CD8-positive, alpha-beta memory T cell (primary cell): ENCODE measurements around the gene GPR137. TPM values are rescaled to one million over a fixed set of nuclear protein-coding genes. Genes with fewer than 3 reads are reported as not detected.
A peak's percentile ranks its signal among the peaks of the same experiment; 100 is the strongest.

Source experiments
- CTCF ChIA-PET: fragments of 350-600 bp; sonication (Branson Sonifier 250); formaldehyde crosslinking; loops from one replicate; lab custom pipeline; 2021; ENCODE audit warnings: antibody characterized with exemption; lab: Charles Lee
- POLR2A ChIA-PET: fragments of 350-600 bp; sonication (Branson Sonifier 250); formaldehyde crosslinking; loops from one replicate; lab custom pipeline; 2021; ENCODE audit warnings: antibody characterized with exemption; lab: Charles Lee
- DNase-seq, 5 donors: peaks; one replicate each; pipeline versions ENCODE4 v3.0.0 to v3.0.0-alpha.2; 2020 to 2022; ENCODE audit warnings: mixed read lengths in 1 of 5
- H3K27ac ChIP-seq: one replicate; pipeline ENCODE4 v1.7.0; 2013; ENCODE audit warnings: low read depth, mild to moderate bottlenecking, low read length, moderate library complexity
- H3K27me3 ChIP-seq: 2 replicates; pipeline ENCODE4 v1.7.0; 2013; ENCODE audit warnings: low read length, mild to moderate bottlenecking; ENCODE audit not compliant: insufficient read depth, poor library complexity, severe bottlenecking
- H3K36me3 ChIP-seq: 2 replicates; pipeline ENCODE4 v1.7.0; 2013; ENCODE audit warnings: mild to moderate bottlenecking, low read length, moderate library complexity; ENCODE audit not compliant: insufficient read depth
- H3K4me1 ChIP-seq: 2 replicates; pipeline ENCODE4 v1.7.0; 2013; ENCODE audit warnings: mild to moderate bottlenecking, low read length, moderate library complexity; ENCODE audit not compliant: insufficient read depth
- H3K4me3 ChIP-seq: 2 replicates; pipeline ENCODE4 v1.7.0; 2013; ENCODE audit warnings: mild to moderate bottlenecking, low read length
- H3K9me3 ChIP-seq: 2 replicates; pipeline ENCODE4 v1.7.0; 2013; ENCODE audit warnings: mild to moderate bottlenecking, low read length
- H3K27ac Mint-ChIP-seq, 8 donors: one replicate each; pipeline ENCODE4 v1.8.0; 2020 to 2021; ENCODE audit warnings: mixed read lengths in 8 of 8, mild to moderate bottlenecking in 6 of 8, inconsistent platforms in 3 of 8, moderate library complexity in 3 of 8
- H3K27me3 Mint-ChIP-seq, 2 donors: one replicate each; pipeline ENCODE4 v1.8.0; 2020 to 2021; ENCODE audit warnings: mixed read lengths in 2 of 2, mild to moderate bottlenecking in 1 of 2, moderate library complexity in 1 of 2
- H3K36me3 Mint-ChIP-seq, 3 donors: one replicate each; pipeline ENCODE4 v1.8.0; 2020 to 2021; ENCODE audit warnings: mixed read lengths in 3 of 3, inconsistent platforms in 1 of 3, mild to moderate bottlenecking in 1 of 3
- H3K4me1 Mint-ChIP-seq, 3 donors: one replicate each; pipeline ENCODE4 v1.8.0; 2020 to 2021; ENCODE audit warnings: mixed read lengths in 3 of 3, inconsistent platforms in 1 of 3, mild to moderate bottlenecking in 1 of 3
- H3K4me3 Mint-ChIP-seq, 7 donors: one replicate each; pipeline ENCODE4 v1.8.0; 2020 to 2021; ENCODE audit warnings: mixed read lengths in 7 of 7, mild to moderate bottlenecking in 6 of 7, moderate library complexity in 4 of 7, inconsistent platforms in 2 of 7
- H3K9me3 Mint-ChIP-seq, 5 donors: one replicate each; pipeline ENCODE4 v1.8.0; 2020 to 2022; ENCODE audit warnings: mixed read lengths in 5 of 5, mild to moderate bottlenecking in 3 of 5, moderate library complexity in 2 of 5, inconsistent platforms in 1 of 5
- polyA plus RNA-seq: library from polyadenylated mRNA; unstranded; fragments of 300-500 nt; fragmentation: Illumina TruSeq; gene quantifications from one replicate; pipeline ENCODE4 v1.2.3, GENCODE V29; 2021
- total RNA-seq, 2 experiments: library from RNA; stranded (reverse); gene quantifications; one replicate each; pipeline ENCODE4 v1.2.3, GENCODE V29; 2021

GPR137 gene
- total and polyA plus RNA-seq, 3 experiments from 2014 or later = 9.1 to 65.0 (median 64.2) TPM

- ChIA-PET POLR2A (no interaction called here), CTCF (interaction anchor here (1.0 to 2.2 kb wide), 5 partner anchors 11 to 64 kb away, joined by 3 to 9 read pairs (median 5); partner anchors contain the start of genes FERMT3, PRDX5 and TRMT112)
- Histone ChIP-seq H3K4me3 (no peak overlapping the region), H3K36me3 (no peaks in the 10 kb centered on the region), H3K27me3 (no peaks in the 10 kb centered on the region), H3K27ac (no peak overlapping the region), H3K4me1 (peaks cover 26% of the 10 kb centered on the region), H3K9me3 (no peaks in the 10 kb centered on the region)
- Mint-ChIP-seq H3K4me1 (peaks cover 6 to 27% (median 11%) of the 10 kb centered on the region in 3 donors), H3K9me3 (no peaks in the 10 kb centered on the region), H3K4me3 (peak overlapping the region in 5 of 7 donors; percentile 8 to 68 (median 29)), H3K36me3 (peaks cover 0 to 19% (median 0%) of the 10 kb centered on the region in 3 donors), H3K27me3 (no peaks in the 10 kb centered on the region), H3K27ac (peak overlapping the region in 1 of 8 donors; percentile 69)
- no peak for DNase-seq
Observed at GRCh38 chr11:64253481-64253880, 32.2 kb upstream of the GPR137 start.

GRCh38 chr11:64254326-64254725 lies 31.3 kb upstream of the GPR137 start:
- H3K4me3 Mint-ChIP-seq = peak overlapping the region in 1 of 7 donors; percentile 72

GRCh38 chr11:64255135-64256128 lies 30.2 kb upstream of the GPR137 start:
- Histone ChIP-seq H3K4me3 (no peak overlapping the region), H3K9me3 (no peaks in the 10 kb centered on the region), H3K27ac (no peak overlapping the region), H3K27me3 (no peaks in the 10 kb centered on the region), H3K36me3 (no peaks in the 10 kb centered on the region), H3K4me1 (peaks cover 24% of the 10 kb centered on the region)
- H3K36me3 Mint-ChIP-seq = peaks cover 0 to 31% (median 3%) of the 10 kb centered on the region in 3 donors
- no peaks in the 10 kb centered on the region for H3K9me3 Mint-ChIP-seq
- H3K4me3 Mint-ChIP-seq = no peak overlapping the region
- no peaks in the 10 kb centered on the region for H3K27me3 Mint-ChIP-seq
- H3K4me1 Mint-ChIP-seq = peaks cover 8 to 30% (median 13%) of the 10 kb centered on the region in 3 donors
- CTCF ChIA-PET = interaction anchor here (0.7 to 2.7 kb wide), 4 partner anchors 9 to 49 kb away, joined by 3 to 9 read pairs (median 5); no protein-coding TSS in a partner anchor
- H3K27ac Mint-ChIP-seq = peak overlapping the region in 1 of 8 donors; percentile 43
- DNase-seq = no peak
- POLR2A ChIA-PET = no interaction called here

More at GRCh38 chr11:64254326-64254725, 31.3 kb upstream of the GPR137 start:
- H3K9me3 ChIP-seq = no peaks in the 10 kb centered on the region
- H3K4me3 ChIP-seq = no peak overlapping the region
- H3K27ac Mint-ChIP-seq = peak overlapping the region in 1 of 8 donors; percentile 69
- no peak overlapping the region for H3K27ac ChIP-seq
- ChIA-PET POLR2A (interaction anchor here (0.6 kb wide), 1 partner anchor 13 kb away, joined by 6 read pairs; no protein-coding TSS in a partner anchor), CTCF (interaction anchor here (0.7 to 2.2 kb wide), 6 partner anchors 8 to 63 kb away, joined by 3 to 9 read pairs (median 4); partner anchors contain the start of genes FERMT3, PRDX5 and TRMT112)
- peaks cover 26% of the 10 kb centered on the region for H3K4me1 ChIP-seq
- peaks cover 7 to 27% (median 11%) of the 10 kb centered on the region in 3 donors for H3K4me1 Mint-ChIP-seq
- no peaks in the 10 kb centered on the region for H3K27me3 Mint-ChIP-seq
- H3K9me3 Mint-ChIP-seq = no peaks in the 10 kb centered on the region
- H3K36me3 ChIP-seq = no peaks in the 10 kb centered on the region
- no peak for DNase-seq
- no peaks in the 10 kb centered on the region for H3K27me3 ChIP-seq
- H3K36me3 Mint-ChIP-seq = peaks cover 0 to 22% (median under 1%) of the 10 kb centered on the region in 3 donors

GRCh38 chr11:64256300-64256699 lies 29.3 kb upstream of the GPR137 start:
- Histone ChIP-seq H3K9me3 (no peaks in the 10 kb centered on the region), H3K4me1 (peaks cover 17% of the 10 kb centered on the region), H3K36me3 (no peaks in the 10 kb centered on the region), H3K27ac (no peak overlapping the region), H3K27me3 (no peaks in the 10 kb centered on the region), H3K4me3 (no peak overlapping the region)
- no peaks in the 10 kb centered on the region for H3K27me3 Mint-ChIP-seq
- no peak for DNase-seq
- ChIA-PET CTCF (interaction anchor here (1.0 to 2.7 kb wide), 3 partner anchors 45 to 52 kb away, joined by 3 to 7 read pairs (median 4); no protein-coding TSS in a partner anchor), POLR2A (interaction anchor here (0.6 kb wide), 1 partner anchor 30 kb away, joined by 3 read pairs; no protein-coding TSS in a partner anchor)
- H3K4me1 Mint-ChIP-seq = peaks cover 6 to 23% (median 13%) of the 10 kb centered on the region in 3 donors
- no peak overlapping the region for H3K4me3 Mint-ChIP-seq
- H3K27ac Mint-ChIP-seq = no peak overlapping the region
- H3K9me3 Mint-ChIP-seq = no peaks in the 10 kb centered on the region
- H3K36me3 Mint-ChIP-seq = peaks cover 0 to 31% (median 3%) of the 10 kb centered on the region in 3 donors

GRCh38 chr11:64258356-64258755 lies 27.3 kb upstream of the GPR137 start:
- no peak overlapping the region for H3K27ac Mint-ChIP-seq
- H3K9me3 Mint-ChIP-seq = no peaks in the 10 kb centered on the region
- no peak overlapping the region for H3K4me3 Mint-ChIP-seq
- peaks cover 1 to 12% (median 6%) of the 10 kb centered on the region in 3 donors for H3K4me1 Mint-ChIP-seq
- no peaks in the 10 kb centered on the region for H3K27me3 ChIP-seq
- no peaks in the 10 kb centered on the region for H3K4me1 ChIP-seq
- no peak overlapping the region for H3K27ac ChIP-seq
- peaks cover 0 to 38% (median 5%) of the 10 kb centered on the region in 3 donors for H3K36me3 Mint-ChIP-seq
- ChIA-PET POLR2A (no interaction called here), CTCF (interaction anchor here (0.7 to 2.7 kb wide), 4 partner anchors 11 to 54 kb away, joined by 3 to 7 read pairs (median 4); no protein-coding TSS in a partner anchor)
- H3K36me3 ChIP-seq = no peaks in the 10 kb centered on the region
- DNase-seq = no peak
- no peak overlapping the region for H3K4me3 ChIP-seq
- no peaks in the 10 kb centered on the region for H3K9me3 ChIP-seq
- H3K27me3 Mint-ChIP-seq = no peaks in the 10 kb centered on the region

- CTCF ChIA-PET = interaction anchor here (1.6 kb wide), 1 partner anchor 10 kb away, joined by 3 read pairs; no protein-coding TSS in a partner anchor
- H3K27me3 Mint-ChIP-seq = no peaks in the 10 kb centered on the region
- no peaks in the 10 kb centered on the region for H3K9me3 ChIP-seq
- H3K4me1 Mint-ChIP-seq = peaks cover 0 to 6% (median 6%) of the 10 kb centered on the region in 3 donors
- peak overlapping the region in 2 of 8 donors; percentile 34 to 52 for H3K27ac Mint-ChIP-seq
- no peaks in the 10 kb centered on the region for H3K4me1 ChIP-seq
- no peak overlapping the region for H3K27ac ChIP-seq
- no peaks in the 10 kb centered on the region for H3K9me3 Mint-ChIP-seq
- H3K36me3 Mint-ChIP-seq = peaks cover 0 to 38% (median 5%) of the 10 kb centered on the region in 3 donors
- no peak for DNase-seq
- H3K4me3 ChIP-seq = no peak overlapping the region
- no peaks in the 10 kb centered on the region for H3K36me3 ChIP-seq
- POLR2A ChIA-PET = no interaction called here
- no peaks in the 10 kb centered on the region for H3K27me3 ChIP-seq
- H3K4me3 Mint-ChIP-seq = no peak overlapping the region
Observed at GRCh38 chr11:64258946-64259532, 26.6 kb upstream of the GPR137 start.

- no peak for DNase-seq
- H3K27ac ChIP-seq = no peak overlapping the region
- no peaks in the 10 kb centered on the region for H3K4me1 ChIP-seq
- no peaks in the 10 kb centered on the region for H3K27me3 ChIP-seq
- H3K27me3 Mint-ChIP-seq = no peaks in the 10 kb centered on the region
- H3K27ac Mint-ChIP-seq = peak overlapping the region in 4 of 8 donors; percentile 34 to 58 (median 44)
- H3K36me3 Mint-ChIP-seq = peaks cover 0 to 38% (median 5%) of the 10 kb centered on the region in 3 donors
- ChIA-PET POLR2A (no interaction called here), CTCF (interaction anchor here (2.1 kb wide), 1 partner anchor 55 kb away, joined by 8 read pairs; no protein-coding TSS in a partner anchor)
- H3K4me3 Mint-ChIP-seq = no peak overlapping the region
- H3K4me1 Mint-ChIP-seq = peaks cover 0 to 6% (median 6%) of the 10 kb centered on the region in 3 donors
- H3K9me3 Mint-ChIP-seq = no peaks in the 10 kb centered on the region
- no peaks in the 10 kb centered on the region for H3K9me3 ChIP-seq
- H3K36me3 ChIP-seq = no peaks in the 10 kb centered on the region
- H3K4me3 ChIP-seq = no peak overlapping the region
Observed at GRCh38 chr11:64259533-64260067, 26.0 kb upstream of the GPR137 start.
